ENCODE measurements around the gene NRXN3.

Gene NRXN3

GRCh38 chr14:79631276-79631675, 1461.1 kb downstream of the NRXN3 start:
- Histone ChIP-seq H3K4me1 (ENCODE audit: control insufficient read depth, insufficient read depth, low read length, poor library complexity, severe bottlenecking) (no peaks in the 10 kb centered on the region), H3K4me3 (ENCODE audit: insufficient read depth, low read depth, low read length, poor library complexity, severe bottlenecking) (no peak overlapping the region), H3K9me3 (ENCODE audit: control insufficient read depth, low read length) (no peaks in the 10 kb centered on the region), H3K27ac (ENCODE audit: insufficient read depth, low read length, poor library complexity, severe bottlenecking) (no peak overlapping the region), H3K27me3 (replicated peaks; ENCODE audit: control insufficient read depth, insufficient read depth, low read length, poor library complexity, severe bottlenecking) (no peaks in the 10 kb centered on the region), H3K36me3 (ENCODE audit: control insufficient read depth, insufficient read depth, low read length) (no peaks in the 10 kb centered on the region)
- DNase-seq: no peak

GRCh38 chr14:79638672-79639266, 1468.6 kb downstream of the NRXN3 start:
- Histone ChIP-seq H3K9me3 (ENCODE audit: control insufficient read depth, low read length) (no peaks in the 10 kb centered on the region), H3K27ac (ENCODE audit: insufficient read depth, low read length, poor library complexity, severe bottlenecking) (no peak overlapping the region), H3K4me3 (ENCODE audit: insufficient read depth, low read depth, low read length, poor library complexity, severe bottlenecking) (no peak overlapping the region), H3K4me1 (ENCODE audit: control insufficient read depth, insufficient read depth, low read length, poor library complexity, severe bottlenecking) (no peaks in the 10 kb centered on the region), H3K36me3 (ENCODE audit: control insufficient read depth, insufficient read depth, low read length) (no peaks in the 10 kb centered on the region), H3K27me3 (replicated peaks; ENCODE audit: control insufficient read depth, insufficient read depth, low read length, poor library complexity, severe bottlenecking) (no peaks in the 10 kb centered on the region)
- DNase-seq: no peak

- no peak overlapping the region for H3K4me3 ChIP-seq (ENCODE audit: insufficient read depth, low read depth, low read length, poor library complexity, severe bottlenecking)
- no peak overlapping the region for H3K27ac ChIP-seq (ENCODE audit: insufficient read depth, low read length, poor library complexity, severe bottlenecking)
- no peaks in the 10 kb centered on the region for H3K9me3 ChIP-seq (ENCODE audit: control insufficient read depth, low read length)
- no peaks in the 10 kb centered on the region for H3K27me3 ChIP-seq (replicated peaks; ENCODE audit: control insufficient read depth, insufficient read depth, low read length, poor library complexity, severe bottlenecking)
- H3K4me1 ChIP-seq (ENCODE audit: control insufficient read depth, insufficient read depth, low read length, poor library complexity, severe bottlenecking): no peaks in the 10 kb centered on the region
- no peaks in the 10 kb centered on the region for H3K36me3 ChIP-seq (ENCODE audit: control insufficient read depth, insufficient read depth, low read length)
- DNase-seq: no peak
Observed at GRCh38 chr14:79639613-79640012, 1469.4 kb downstream of the NRXN3 start.

DNA sequence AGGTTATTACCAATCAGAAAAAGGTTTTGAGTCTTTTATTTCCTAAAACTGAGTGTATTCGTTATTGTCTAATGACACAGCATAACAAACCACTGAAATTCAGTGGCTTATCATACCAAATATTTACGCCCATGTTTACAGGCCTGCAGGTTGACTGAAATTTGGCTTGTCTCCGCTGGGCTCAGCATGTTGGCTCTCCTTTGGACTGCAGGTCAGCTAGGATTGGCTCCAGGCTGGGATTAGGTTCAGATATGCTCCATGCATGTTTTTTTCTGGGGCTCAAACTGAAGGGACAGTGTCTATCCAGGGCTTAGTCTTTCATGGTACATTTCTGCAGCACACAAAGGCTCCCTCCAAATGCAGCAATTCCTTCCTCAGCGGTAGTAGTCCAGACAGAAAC, 1471.2 kb downstream of the NRXN3 start:
- no peak for DNase-seq
- H3K27me3 ChIP-seq (replicated peaks; ENCODE audit: control insufficient read depth, insufficient read depth, low read length, poor library complexity, severe bottlenecking): no peaks in the 10 kb centered on the region
- H3K9me3 ChIP-seq (ENCODE audit: control insufficient read depth, low read length): no peaks in the 10 kb centered on the region
- H3K4me3 ChIP-seq (ENCODE audit: insufficient read depth, low read depth, low read length, poor library complexity, severe bottlenecking): no peak overlapping the region
- no peaks in the 10 kb centered on the region for H3K36me3 ChIP-seq (ENCODE audit: control insufficient read depth, insufficient read depth, low read length)
- H3K4me1 ChIP-seq (ENCODE audit: control insufficient read depth, insufficient read depth, low read length, poor library complexity, severe bottlenecking): no peaks in the 10 kb centered on the region
- no peak overlapping the region for H3K27ac ChIP-seq (ENCODE audit: insufficient read depth, low read length, poor library complexity, severe bottlenecking)

- Histone ChIP-seq H3K36me3 (ENCODE audit: control insufficient read depth, insufficient read depth, low read length) (no peaks in the 10 kb centered on the region), H3K4me1 (ENCODE audit: control insufficient read depth, insufficient read depth, low read length, poor library complexity, severe bottlenecking) (no peaks in the 10 kb centered on the region), H3K4me3 (ENCODE audit: insufficient read depth, low read depth, low read length, poor library complexity, severe bottlenecking) (no peak overlapping the region), H3K9me3 (ENCODE audit: control insufficient read depth, low read length) (no peaks in the 10 kb centered on the region), H3K27me3 (replicated peaks; ENCODE audit: control insufficient read depth, insufficient read depth, low read length, poor library complexity, severe bottlenecking) (no peaks in the 10 kb centered on the region), H3K27ac (ENCODE audit: insufficient read depth, low read length, poor library complexity, severe bottlenecking) (no peak overlapping the region)
- DNase-seq: no peak
Observed at GRCh38 chr14:79643132-79643531, 1473.0 kb downstream of the NRXN3 start.

GRCh38 chr14:79645753-79646362, 1475.7 kb downstream of the NRXN3 start:
- Histone ChIP-seq H3K36me3 (ENCODE audit: control insufficient read depth, insufficient read depth, low read length) (no peaks in the 10 kb centered on the region), H3K4me1 (ENCODE audit: control insufficient read depth, insufficient read depth, low read length, poor library complexity, severe bottlenecking) (no peaks in the 10 kb centered on the region), H3K27me3 (replicated peaks; ENCODE audit: control insufficient read depth, insufficient read depth, low read length, poor library complexity, severe bottlenecking) (no peaks in the 10 kb centered on the region), H3K4me3 (ENCODE audit: insufficient read depth, low read depth, low read length, poor library complexity, severe bottlenecking) (no peak overlapping the region), H3K27ac (ENCODE audit: insufficient read depth, low read length, poor library complexity, severe bottlenecking) (no peak overlapping the region), H3K9me3 (ENCODE audit: control insufficient read depth, low read length) (no peaks in the 10 kb centered on the region)
- no peak for DNase-seq

DNA sequence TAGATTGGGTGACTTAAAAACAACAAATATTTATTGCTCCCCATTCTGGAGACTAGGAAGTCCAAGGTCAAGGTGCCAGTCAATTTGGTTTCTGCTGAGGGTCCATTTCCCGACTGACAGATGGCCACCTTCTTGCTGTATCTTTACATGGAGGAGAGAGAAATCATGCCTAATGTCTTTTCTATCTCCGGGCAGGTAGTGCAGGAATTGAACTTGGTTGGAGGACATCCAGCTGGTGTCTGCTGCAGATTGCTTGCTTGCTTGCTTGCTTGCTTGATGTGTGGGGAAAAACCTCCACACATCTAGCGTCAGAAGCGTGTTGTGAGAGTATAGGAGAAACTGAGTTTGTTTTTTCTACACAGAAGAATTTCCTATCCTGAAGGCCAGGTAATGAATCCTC, 1479.7 kb downstream of the NRXN3 start:
- H3K4me1 ChIP-seq (ENCODE audit: control insufficient read depth, insufficient read depth, low read length, poor library complexity, severe bottlenecking): no peaks in the 10 kb centered on the region
- no peaks in the 10 kb centered on the region for H3K36me3 ChIP-seq (ENCODE audit: control insufficient read depth, insufficient read depth, low read length)
- DNase-seq: no peak
- no peak overlapping the region for H3K27ac ChIP-seq (ENCODE audit: insufficient read depth, low read length, poor library complexity, severe bottlenecking)
- H3K27me3 ChIP-seq (replicated peaks; ENCODE audit: control insufficient read depth, insufficient read depth, low read length, poor library complexity, severe bottlenecking): no peaks in the 10 kb centered on the region
- no peak overlapping the region for H3K4me3 ChIP-seq (ENCODE audit: insufficient read depth, low read depth, low read length, poor library complexity, severe bottlenecking)
- H3K9me3 ChIP-seq (ENCODE audit: control insufficient read depth, low read length): no peaks in the 10 kb centered on the region

- no peaks in the 10 kb centered on the region for H3K36me3 ChIP-seq (ENCODE audit: control insufficient read depth, insufficient read depth, low read length)
- H3K4me3 ChIP-seq (ENCODE audit: insufficient read depth, low read depth, low read length, poor library complexity, severe bottlenecking): no peak overlapping the region
- no peak for DNase-seq
- H3K27ac ChIP-seq (ENCODE audit: insufficient read depth, low read length, poor library complexity, severe bottlenecking): no peak overlapping the region
- no peaks in the 10 kb centered on the region for H3K27me3 ChIP-seq (replicated peaks; ENCODE audit: control insufficient read depth, insufficient read depth, low read length, poor library complexity, severe bottlenecking)
- H3K9me3 ChIP-seq (ENCODE audit: control insufficient read depth, low read length): no peaks in the 10 kb centered on the region
- H3K4me1 ChIP-seq (ENCODE audit: control insufficient read depth, insufficient read depth, low read length, poor library complexity, severe bottlenecking): no peaks in the 10 kb centered on the region
Observed at GRCh38 chr14:79652513-79653307, 1482.5 kb downstream of the NRXN3 start.

GRCh38 chr14:79656056-79656455, 1485.9 kb downstream of the NRXN3 start:
- Histone ChIP-seq H3K4me3 (ENCODE audit: insufficient read depth, low read depth, low read length, poor library complexity, severe bottlenecking) (no peak overlapping the region), H3K36me3 (ENCODE audit: control insufficient read depth, insufficient read depth, low read length) (no peaks in the 10 kb centered on the region), H3K4me1 (ENCODE audit: control insufficient read depth, insufficient read depth, low read length, poor library complexity, severe bottlenecking) (no peaks in the 10 kb centered on the region), H3K9me3 (ENCODE audit: control insufficient read depth, low read length) (no peaks in the 10 kb centered on the region), H3K27ac (ENCODE audit: insufficient read depth, low read length, poor library complexity, severe bottlenecking) (no peak overlapping the region), H3K27me3 (replicated peaks; ENCODE audit: control insufficient read depth, insufficient read depth, low read length, poor library complexity, severe bottlenecking) (no peaks in the 10 kb centered on the region)
- no peak for DNase-seq

DNA sequence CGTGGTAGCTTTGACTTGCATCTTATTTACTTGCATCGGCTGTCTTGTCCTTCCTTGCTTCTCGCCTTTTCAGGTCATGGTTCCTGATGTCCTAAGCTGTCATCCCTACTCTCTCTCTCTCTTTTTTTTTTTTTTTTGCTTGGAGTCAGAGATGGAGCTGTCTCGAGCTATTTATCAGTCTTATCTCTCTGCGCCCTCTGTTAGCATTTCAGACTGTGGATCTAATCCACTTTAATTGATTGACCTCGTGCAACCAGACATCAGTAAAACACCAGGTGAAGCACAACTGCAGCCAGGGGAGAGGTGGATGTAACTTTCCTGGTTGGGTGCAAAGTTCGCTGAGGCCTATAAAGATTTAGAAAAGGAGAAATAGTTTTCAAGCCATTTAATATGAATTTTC, 1486.3 kb downstream of the NRXN3 start:
- H3K27me3 ChIP-seq (replicated peaks; ENCODE audit: control insufficient read depth, insufficient read depth, low read length, poor library complexity, severe bottlenecking): no peaks in the 10 kb centered on the region
- no peaks in the 10 kb centered on the region for H3K9me3 ChIP-seq (ENCODE audit: control insufficient read depth, low read length)
- H3K36me3 ChIP-seq (ENCODE audit: control insufficient read depth, insufficient read depth, low read length): no peaks in the 10 kb centered on the region
- DNase-seq: no peak
- H3K27ac ChIP-seq (ENCODE audit: insufficient read depth, low read length, poor library complexity, severe bottlenecking): no peak overlapping the region
- H3K4me1 ChIP-seq (ENCODE audit: control insufficient read depth, insufficient read depth, low read length, poor library complexity, severe bottlenecking): no peaks in the 10 kb centered on the region
- no peak overlapping the region for H3K4me3 ChIP-seq (ENCODE audit: insufficient read depth, low read depth, low read length, poor library complexity, severe bottlenecking)

Data from effector memory CD4-positive, alpha-beta T cell (primary cell).